Left ventricle myocardium inferior (tissue), 1 donor: ENCODE data around the gene SH3PXD2A. TPM values are rescaled to one million over a fixed set of nuclear protein-coding genes. Genes with fewer than 3 reads are reported as not detected.

Experiments
- DNase-seq: peaks from one replicate; pipeline ENCODE4 v3.0.0-alpha.2; 2020
- H3K27ac ChIP-seq: fragments of 200-600 bp; replicated peaks from 2 replicates; pipeline ENCODE4 v1.8.0; 2021
- H3K27me3 ChIP-seq: fragments of 200-600 bp; 2 replicates; pipeline ENCODE4 v1.8.0; 2021; ENCODE audit warnings: low read depth
- H3K36me3 ChIP-seq: fragments of 200-600 bp; 2 replicates; pipeline ENCODE4 v1.8.0; 2021
- H3K4me1 ChIP-seq: fragments of 200-600 bp; 2 replicates; pipeline ENCODE4 v1.8.0; 2021
- H3K4me3 ChIP-seq: fragments of 200-600 bp; 2 replicates; pipeline ENCODE4 v1.8.0; 2021; ENCODE audit warnings: mild to moderate bottlenecking, moderate library complexity
- H3K9me3 ChIP-seq: fragments of 200-600 bp; replicated peaks from 2 replicates; pipeline ENCODE4 v1.8.0; 2021
- CTCF ChIP-seq: fragments of 200-600 bp; IDR thresholded peaks from 2 replicates; pipeline ENCODE4 v1.8.0; 2021; ENCODE audit warnings: antibody characterized with exemption, mild to moderate bottlenecking, borderline replicate concordance
- intact Hi-C: fragments of 100-400 bp; cut with micrococcal nuclease; formaldehyde crosslinking; loops from one replicate; pipeline ENCODE4 v1.11.0; 2022
- total RNA-seq: library from RNA; stranded (reverse); fragmentation: NEBNext Ultra II Directional; extraction: Animal tissue kit (Norgen Biotek cat#: 25700); gene quantifications from one replicate; pipeline ENCODE4 v1.2.1, GENCODE V29; 2021
- donor health status: DM: no; HTN: yes; CAD: no; lungs with severe emphysema.

The SH3PXD2A gene
- total RNA-seq, 1 donor from 2014 or later = 34.4 TPM

DNA sequence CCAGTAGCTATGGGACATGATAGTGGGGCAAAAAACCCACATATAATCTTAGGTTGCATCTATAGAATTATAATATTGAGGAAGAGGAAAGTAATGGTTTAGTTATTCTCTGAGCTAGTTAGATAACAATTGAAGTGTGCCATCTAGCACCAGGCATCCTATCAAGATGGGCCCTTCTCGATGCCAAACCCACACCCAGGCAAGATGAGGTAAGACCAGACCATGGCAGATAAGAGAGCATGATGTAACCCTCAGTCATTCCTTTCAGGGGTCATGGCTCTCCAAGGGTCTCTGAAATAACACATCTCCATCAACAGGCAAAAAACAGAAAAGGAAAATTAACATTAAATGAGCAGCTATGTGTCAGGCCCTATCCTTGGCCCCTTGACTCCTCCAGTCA lies 128.7 kb downstream of the SH3PXD2A start:
- TF ChIP-seq CTCF = no peak
- no peaks in the 10 kb centered on the region for H3K9me3 ChIP-seq
- peaks cover 19% of the 10 kb centered on the region for H3K36me3 ChIP-seq
- H3K27me3 ChIP-seq = no peaks in the 10 kb centered on the region
- peaks cover 24% of the 10 kb centered on the region for H3K4me1 ChIP-seq
- DNase-seq = no peak
- H3K27ac ChIP-seq = no peak overlapping the region
- no peak overlapping the region for H3K4me3 ChIP-seq
- intact Hi-C loops = no loop called here

GRCh38 chr10:103725242-103725641 lies 130.1 kb downstream of the SH3PXD2A start:
- intact Hi-C loops = no loop called here
- Histone ChIP-seq H3K4me3 (no peak overlapping the region), H3K36me3 (peaks cover 25% of the 10 kb centered on the region), H3K4me1 (peaks cover 32% of the 10 kb centered on the region), H3K27me3 (no peaks in the 10 kb centered on the region), H3K9me3 (no peaks in the 10 kb centered on the region), H3K27ac (no peak overlapping the region)
- no peak for DNase-seq
- TF ChIP-seq CTCF = no peak

DNA sequence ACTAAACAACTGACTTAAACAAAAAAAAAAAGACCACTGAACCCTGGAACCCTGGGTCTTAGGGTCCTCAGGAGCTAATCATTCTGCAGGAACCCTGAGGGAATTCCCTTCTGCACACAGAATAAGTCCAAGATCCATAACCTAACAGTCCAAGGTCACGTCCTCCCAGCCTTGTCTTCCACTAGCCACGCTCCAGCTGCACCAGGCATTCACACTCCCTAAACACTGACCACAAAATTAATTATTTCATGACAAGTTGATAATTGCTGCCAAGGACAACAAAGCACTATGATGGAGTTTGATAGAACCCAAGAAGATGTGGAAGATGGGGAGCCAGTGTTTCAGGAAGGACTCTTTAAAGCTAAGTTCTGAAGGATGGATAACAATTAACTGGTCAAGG lies 130.6 kb downstream of the SH3PXD2A start:
- intact Hi-C loops = no loop called here
- Histone ChIP-seq H3K4me3 (no peak overlapping the region), H3K27ac (no peak overlapping the region), H3K36me3 (peaks cover 25% of the 10 kb centered on the region), H3K4me1 (peaks cover 34% of the 10 kb centered on the region), H3K27me3 (no peaks in the 10 kb centered on the region), H3K9me3 (no peaks in the 10 kb centered on the region)
- DNase-seq = no peak
- TF ChIP-seq CTCF = no peak

GRCh38 chr10:103724074-103724473 lies 131.3 kb downstream of the SH3PXD2A start:
- H3K4me3 ChIP-seq = no peak overlapping the region
- no peaks in the 10 kb centered on the region for H3K9me3 ChIP-seq
- TF ChIP-seq CTCF = no peak
- intact Hi-C loops = no loop called here
- H3K27ac ChIP-seq = no peak overlapping the region
- DNase-seq = no peak
- H3K27me3 ChIP-seq = no peaks in the 10 kb centered on the region
- H3K4me1 ChIP-seq = peaks cover 34% of the 10 kb centered on the region
- peaks cover 25% of the 10 kb centered on the region for H3K36me3 ChIP-seq

- Histone ChIP-seq H3K4me1 (peaks cover 34% of the 10 kb centered on the region), H3K36me3 (peaks cover 25% of the 10 kb centered on the region), H3K9me3 (no peaks in the 10 kb centered on the region), H3K27ac (no peak overlapping the region), H3K27me3 (no peaks in the 10 kb centered on the region), H3K4me3 (no peak overlapping the region)
- intact Hi-C loops = no loop called here
- no peak for TF ChIP-seq CTCF
- no peak for DNase-seq
These were observed 131.8 kb downstream of the SH3PXD2A start for GRCh38 chr10:103723557-103723956.

- Histone ChIP-seq H3K36me3 (peaks cover 25% of the 10 kb centered on the region), H3K9me3 (no peaks in the 10 kb centered on the region), H3K4me3 (no peak overlapping the region), H3K27me3 (no peaks in the 10 kb centered on the region), H3K27ac (no peak overlapping the region), H3K4me1 (peaks cover 25% of the 10 kb centered on the region)
- no peak for TF ChIP-seq CTCF
- no peak for DNase-seq
- intact Hi-C loops = no loop called here
These were observed 132.7 kb downstream of the SH3PXD2A start for GRCh38 chr10:103722632-103723031.
